GM18507 (cell line): ENCODE measurements around the gene EIF5.

Experiments
- DNase-seq: peaks from one replicate; pipeline ENCODE4 v3.0.0; 2011; ENCODE audit warnings: low read depth; ENCODE audit not compliant: insufficient read length; ENCODE audit errors: extremely low spot score
- FAIRE-seq: peaks from 2 replicates; lab custom pipeline; 2011; peaks lifted over from hg19 to GRCh38; lab: Jason Lieb, UNC

The EIF5 gene

GRCh38 chr14:103333754-103334643 lies at the start of gene EIF5:
EIF5 (plus strand) TSS chr14:103334237; CDS start chr14:103335861, 1,624 bp downstream.
- DNase-seq (peak; percentile 94), FAIRE-seq (peak; percentile 94)

GRCh38 chr14:103284574-103285467 lies 49.2 kb upstream of the EIF5 start:
- DNase-seq: no peak

GRCh38 chr14:103286460-103286859 lies 47.6 kb upstream of the EIF5 start:
- DNase-seq (no peak), FAIRE-seq (no peak)

More at GRCh38 chr14:103284574-103285467, 49.2 kb upstream of the EIF5 start:
- FAIRE-seq: no peak

- DNase-seq: no peak
- FAIRE-seq: no peak
Measured at GRCh38 chr14:103286968-103287850, 46.8 kb upstream of the EIF5 start.

- DNase-seq: no peak
- FAIRE-seq: no peak
Measured at GRCh38 chr14:103288076-103288766, 45.8 kb upstream of the EIF5 start.

GRCh38 chr14:103290056-103290455 lies 44.0 kb upstream of the EIF5 start:
- DNase-seq (no peak), FAIRE-seq (no peak)

- no peak for FAIRE-seq
- no peak for DNase-seq
Measured at GRCh38 chr14:103290494-103290893, 43.5 kb upstream of the EIF5 start.

- FAIRE-seq: no peak
Measured at GRCh38 chr14:103290961-103291360, 43.1 kb upstream of the EIF5 start.

GRCh38 chr14:103292426-103293374 lies 41.3 kb upstream of the EIF5 start:
- DNase-seq: peak; percentile 67
- FAIRE-seq: peak; percentile 93

More at GRCh38 chr14:103290961-103291360, 43.1 kb upstream of the EIF5 start:
- DNase-seq: no peak

GRCh38 chr14:103293465-103293864 lies 40.6 kb upstream of the EIF5 start:
- DNase-seq (no peak), FAIRE-seq (no peak)

GRCh38 chr14:103294091-103294490 lies 39.9 kb upstream of the EIF5 start:
- DNase-seq (no peak), FAIRE-seq (no peak)

GRCh38 chr14:103296007-103296406 lies 38.0 kb upstream of the EIF5 start:
- FAIRE-seq: no peak
- DNase-seq: no peak

- no peak for DNase-seq
- no peak for FAIRE-seq
Measured at GRCh38 chr14:103296987-103297386, 37.0 kb upstream of the EIF5 start.

GRCh38 chr14:103298620-103299019 lies 35.4 kb upstream of the EIF5 start:
- FAIRE-seq: no peak

GRCh38 chr14:103301512-103302354 lies 32.3 kb upstream of the EIF5 start:
- DNase-seq (no peak), FAIRE-seq (no peak)

More at GRCh38 chr14:103298620-103299019, 35.4 kb upstream of the EIF5 start:
- DNase-seq: no peak

GRCh38 chr14:103302966-103303365 lies 31.1 kb upstream of the EIF5 start:
- FAIRE-seq (no peak), DNase-seq (no peak)

GRCh38 chr14:103304706-103305105 lies 29.3 kb upstream of the EIF5 start:
- DNase-seq (no peak), FAIRE-seq (no peak)
